Stimulated activated CD4-positive, alpha-beta T cell treated with anti-CD3 and anti-CD28 coated beads, Interleukin-4, amount 100 ng/mL, for 4 hours (primary cell): Measurements from ENCODE around the gene TTBK2.

Experiments
- DNase-seq, 2 experiments: peaks; one replicate each; pipeline ENCODE4 v3.0.0-alpha.2; 2020

Gene TTBK2

GRCh38 chr15:42724276-42724675, 196.3 kb downstream of the TTBK2 start:
- DNase-seq: no peak

GRCh38 chr15:42723068-42723467, 197.5 kb downstream of the TTBK2 start:
- no peak for DNase-seq

GRCh38 chr15:42721916-42722315, 198.7 kb downstream of the TTBK2 start:
- no peak for DNase-seq

GRCh38 chr15:42721016-42721415, 199.6 kb downstream of the TTBK2 start:
- no peak for DNase-seq

- DNase-seq: no peak
Measured at GRCh38 chr15:42720071-42720470, 200.5 kb downstream of the TTBK2 start.

- DNase-seq: no peak
Measured at GRCh38 chr15:42719043-42719442, 201.5 kb downstream of the TTBK2 start.

GRCh38 chr15:42716626-42717025, 204.0 kb downstream of the TTBK2 start:
- no peak for DNase-seq

- DNase-seq: no peak
Measured at GRCh38 chr15:42716125-42716524, 204.5 kb downstream of the TTBK2 start.

GRCh38 chr15:42712584-42712983, 208.0 kb downstream of the TTBK2 start:
- no peak for DNase-seq

GRCh38 chr15:42711746-42712145, 208.8 kb downstream of the TTBK2 start:
- no peak for DNase-seq

GRCh38 chr15:42710662-42711061, 209.9 kb downstream of the TTBK2 start:
- DNase-seq: no peak

- DNase-seq: no peak
Measured at GRCh38 chr15:42707873-42708544, 212.6 kb downstream of the TTBK2 start.

- no peak for DNase-seq
Measured at GRCh38 chr15:42707068-42707467, 213.5 kb downstream of the TTBK2 start.

- no peak for DNase-seq
Measured at GRCh38 chr15:42705336-42705735, 215.2 kb downstream of the TTBK2 start.

GRCh38 chr15:42704492-42704926, 216.1 kb downstream of the TTBK2 start:
- DNase-seq: peak; percentile 38 to 55

- DNase-seq: no peak
Measured at GRCh38 chr15:42696626-42697025, 224.0 kb downstream of the TTBK2 start.

- DNase-seq: no peak
Measured at GRCh38 chr15:42695527-42696071, 225.0 kb downstream of the TTBK2 start.

GRCh38 chr15:42694398-42694797, 226.2 kb downstream of the TTBK2 start:
- no peak for DNase-seq

GRCh38 chr15:42693942-42694341, 226.6 kb downstream of the TTBK2 start:
- DNase-seq: no peak

GRCh38 chr15:42693496-42693895, 227.1 kb downstream of the TTBK2 start:
- DNase-seq: no peak

- no peak for DNase-seq
Measured at GRCh38 chr15:42692997-42693396, 227.6 kb downstream of the TTBK2 start.

GRCh38 chr15:42692536-42692935, 228.0 kb downstream of the TTBK2 start:
- no peak for DNase-seq

- no peak for DNase-seq
Measured at GRCh38 chr15:42691770-42692169, 228.8 kb downstream of the TTBK2 start.

GRCh38 chr15:42691308-42691707, 229.3 kb downstream of the TTBK2 start:
- no peak for DNase-seq
